ENCODE measurements around the gene PRRT1B.

GRCh38 chr9:131499254-131499767 lies 46.0 kb upstream of the PRRT1B start:
- TF ChIP-seq, protein P1, sequence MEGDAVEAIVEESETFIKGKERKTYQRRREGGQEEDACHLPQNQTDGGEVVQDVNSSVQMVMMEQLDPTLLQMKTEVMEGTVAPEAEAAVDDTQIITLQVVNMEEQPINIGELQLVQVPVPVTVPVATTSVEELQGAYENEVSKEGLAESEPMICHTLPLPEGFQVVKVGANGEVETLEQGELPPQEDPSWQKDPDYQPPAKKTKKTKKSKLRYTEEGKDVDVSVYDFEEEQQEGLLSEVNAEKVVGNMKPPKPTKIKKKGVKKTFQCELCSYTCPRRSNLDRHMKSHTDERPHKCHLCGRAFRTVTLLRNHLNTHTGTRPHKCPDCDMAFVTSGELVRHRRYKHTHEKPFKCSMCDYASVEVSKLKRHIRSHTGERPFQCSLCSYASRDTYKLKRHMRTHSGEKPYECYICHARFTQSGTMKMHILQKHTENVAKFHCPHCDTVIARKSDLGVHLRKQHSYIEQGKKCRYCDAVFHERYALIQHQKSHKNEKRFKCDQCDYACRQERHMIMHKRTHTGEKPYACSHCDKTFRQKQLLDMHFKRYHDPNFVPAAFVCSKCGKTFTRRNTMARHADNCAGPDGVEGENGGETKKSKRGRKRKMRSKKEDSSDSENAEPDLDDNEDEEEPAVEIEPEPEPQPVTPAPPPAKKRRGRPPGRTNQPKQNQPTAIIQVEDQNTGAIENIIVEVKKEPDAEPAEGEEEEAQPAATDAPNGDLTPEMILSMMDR (IDR thresholded peaks at IDR 0.05; ENCODE audit: low read length), result no peak
- TF ChIP-seq EZH2 (optimal IDR thresholded peaks at IDR 0.05; ENCODE audit: low read depth, low read length) (no peak), EZH2phosphoT487 (IDR thresholded peaks at IDR 0.05; ENCODE audit: low read length) (no peak)
